OCI-LY1 (cell line): ENCODE data around the gene MIER3.

Experiments used
- H2AFZ ChIP-seq: fragments of 200-600 bp; sonication (generic), shearing (Covaris generic); 2 replicates; pipeline ENCODE4 v1.6.0; 2014; ENCODE audit warnings: antibody characterized with exemption, mild to moderate bottlenecking, low read length
- H3F3A ChIP-seq: fragments of 200-600 bp; sonication (generic), shearing (Covaris generic); 2 replicates; pipeline ENCODE4 v1.6.0; 2014; ENCODE audit warnings: mild to moderate bottlenecking, antibody characterized with exemption, low read length, moderate library complexity; ENCODE audit not compliant: insufficient read depth
- H3K27ac ChIP-seq: fragments of 200-600 bp; sonication (generic); 2 replicates; pipeline ENCODE4 v1.5.1; 2014; ENCODE audit warnings: low read length, mixed run types, mild to moderate bottlenecking, low read depth; ENCODE audit not compliant: poor library complexity, severe bottlenecking
- H3K27me3 ChIP-seq: fragments of 200-600 bp; sonication (generic); 2 replicates; pipeline ENCODE4 v1.6.0; 2014; ENCODE audit warnings: antibody characterized with exemption, mild to moderate bottlenecking, low read length, moderate library complexity; ENCODE audit not compliant: insufficient read depth
- H3K36me3 ChIP-seq: fragments of 200-600 bp; sonication (generic); 2 replicates; pipeline ENCODE4 v1.6.1; 2014; ENCODE audit warnings: mild to moderate bottlenecking, antibody characterized with exemption, low read length, moderate library complexity, mixed read lengths; ENCODE audit not compliant: insufficient read depth
- H3K4me1 ChIP-seq: fragments of 200-600 bp; sonication (generic); 2 replicates; pipeline ENCODE4 v1.5.1; 2014; ENCODE audit warnings: mild to moderate bottlenecking, low read length, moderate library complexity; ENCODE audit not compliant: insufficient read depth, severe bottlenecking
- H3K4me2 ChIP-seq: fragments of 200-600 bp; sonication (generic), shearing (Covaris generic); 2 replicates; pipeline ENCODE4 v1.6.1; 2014; ENCODE audit warnings: low read length
- H3K4me3 ChIP-seq: fragments of 200-600 bp; sonication (generic); 2 replicates; pipeline ENCODE4 v1.5.1; 2014; ENCODE audit warnings: low read length, low read depth, mild to moderate bottlenecking, mixed read lengths; ENCODE audit not compliant: poor library complexity, severe bottlenecking
- H3K79me2 ChIP-seq: fragments of 200-600 bp; shearing (Covaris generic); 2 replicates; pipeline ENCODE4 v1.6.1; 2016; ENCODE audit warnings: mixed run types, low read length, mixed read lengths; ENCODE audit not compliant: insufficient read depth
- H3K9ac ChIP-seq: fragments of 200-600 bp; sonication (generic), shearing (Covaris generic); 2 replicates; pipeline ENCODE4 v1.6.1; 2014; ENCODE audit warnings: mild to moderate bottlenecking, low read length, mixed read lengths
- H3K9me2 ChIP-seq: fragments of 200-600 bp; sonication (generic), shearing (Covaris generic); 2 replicates; pipeline ENCODE4 v1.6.1; 2014; ENCODE audit warnings: low read depth, mild to moderate bottlenecking, low read length, mixed read lengths
- H3K9me3 ChIP-seq: fragments of 200-600 bp; shearing (Covaris generic); 2 replicates; pipeline ENCODE4 v1.6.1; 2014; ENCODE audit warnings: low read length, mixed read lengths
- H4K20me1 ChIP-seq: fragments of 200-600 bp; sonication (generic), shearing (Covaris generic); 2 replicates; pipeline ENCODE4 v1.6.0; 2016; ENCODE audit warnings: mild to moderate bottlenecking, low read length; ENCODE audit not compliant: insufficient read depth
- CTCF ChIP-seq: fragments of 200-600 bp; sonication (generic), shearing (Covaris generic); IDR thresholded peaks from 2 replicates; pipeline ENCODE4 v1.5.1; 2017; ENCODE audit warnings: mild to moderate bottlenecking, antibody characterized with exemption, low read length, moderate library complexity, mixed read lengths
- EZH2 ChIP-seq: fragments of 200-600 bp; sonication (generic), shearing (Covaris generic); IDR thresholded peaks from 2 replicates; pipeline ENCODE4 v1.8.0; 2017; ENCODE audit warnings: borderline replicate concordance, mixed run types, mild to moderate bottlenecking, antibody characterized with exemption, low read length, moderate library complexity, mixed read lengths

MIER3 gene

GRCh38 chr5:56962286-56962685, 10.4 kb upstream of the MIER3 start:
- TF ChIP-seq CTCF (no peak), EZH2 (no peak)
- Histone ChIP-seq H3K36me3 (no peaks in the 10 kb centered on the region), H3K9me3 (no peaks in the 10 kb centered on the region), H3K79me2 (no peaks in the 10 kb centered on the region), H3K27me3 (0 out of 2 replicates have a peak, but pooled peaks cover 8% of the 10 kb centered on the region), H3K9ac (no peak overlapping the region), H2AFZ (no peak overlapping the region), H3K9me2 (no peaks in the 10 kb centered on the region), H3K4me1 (no peaks in the 10 kb centered on the region), H3K4me2 (no peak overlapping the region), H3K4me3 (no peak overlapping the region), H3K27ac (no peak overlapping the region), H3F3A (no peaks in the 10 kb centered on the region), H4K20me1 (no peaks in the 10 kb centered on the region)

DNA sequence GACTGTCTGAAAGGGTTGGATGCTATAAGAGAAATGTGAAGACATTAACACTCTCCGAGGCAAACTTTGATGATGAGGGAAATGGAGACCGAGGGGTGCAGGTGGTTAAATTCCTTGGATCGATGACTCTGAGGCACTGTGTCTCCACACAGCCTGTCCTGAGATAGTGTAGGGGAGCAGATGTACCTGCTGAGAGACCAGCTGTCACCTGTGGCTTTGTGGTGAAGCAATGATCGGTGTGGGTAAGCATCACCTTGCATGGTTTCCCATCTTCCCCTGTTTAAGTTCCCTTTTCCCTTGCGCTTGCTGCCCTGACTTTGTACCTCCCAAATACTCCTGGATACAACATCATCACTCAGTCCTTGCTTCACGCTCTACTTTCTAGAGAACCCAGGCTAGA, 9.8 kb upstream of the MIER3 start:
- no peak overlapping the region for H3K27ac ChIP-seq
- H3K9ac ChIP-seq = no peak overlapping the region
- no peaks in the 10 kb centered on the region for H3F3A ChIP-seq
- H3K79me2 ChIP-seq = no peaks in the 10 kb centered on the region
- H3K4me3 ChIP-seq = no peak overlapping the region
- no peaks in the 10 kb centered on the region for H3K9me2 ChIP-seq
- no peaks in the 10 kb centered on the region for H4K20me1 ChIP-seq
- H3K9me3 ChIP-seq = no peaks in the 10 kb centered on the region
- H3K36me3 ChIP-seq = no peaks in the 10 kb centered on the region
- TF ChIP-seq EZH2 (no peak), CTCF (no peak)
- 0 out of 2 replicates have a peak, but pooled peaks cover 8% of the 10 kb centered on the region for H3K27me3 ChIP-seq
- H2AFZ ChIP-seq = no peak overlapping the region
- H3K4me2 ChIP-seq = no peak overlapping the region
- H3K4me1 ChIP-seq = no peaks in the 10 kb centered on the region

DNA sequence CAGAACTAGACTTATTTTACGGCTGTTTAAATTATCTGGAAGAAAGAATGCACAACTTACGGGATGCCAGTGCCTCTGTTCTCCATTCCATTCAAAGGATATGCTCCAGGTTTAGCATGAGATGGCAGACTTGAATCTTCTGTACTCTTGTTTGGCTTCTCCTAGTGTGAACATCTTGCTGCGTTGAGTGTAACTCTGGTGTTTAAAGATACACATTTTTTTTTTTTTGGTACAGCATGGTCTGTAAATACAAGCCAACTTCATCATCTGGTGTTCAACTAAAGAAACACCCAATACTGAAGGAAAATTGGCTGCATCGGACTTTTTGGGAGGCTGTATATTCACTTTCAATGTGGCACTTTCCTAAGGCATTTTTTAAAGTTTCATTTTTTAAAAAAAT, 7.4 kb upstream of the MIER3 start:
- TF ChIP-seq EZH2 = no peak
- no peak for TF ChIP-seq CTCF

More for the DNA sequence above, 7.4 kb upstream of the MIER3 start:
- Histone ChIP-seq H3K4me2 (no peak overlapping the region), H3K4me3 (no peak overlapping the region), H3K9me3 (no peaks in the 10 kb centered on the region), H3K36me3 (no peaks in the 10 kb centered on the region), H3K4me1 (no peaks in the 10 kb centered on the region), H3K27ac (no peak overlapping the region), H3K9ac (no peak overlapping the region), H2AFZ (no peak overlapping the region), H4K20me1 (no peaks in the 10 kb centered on the region), H3F3A (no peaks in the 10 kb centered on the region), H3K9me2 (no peaks in the 10 kb centered on the region), H3K79me2 (no peaks in the 10 kb centered on the region), H3K27me3 (0 out of 2 replicates have a peak, but pooled peaks cover 8% of the 10 kb centered on the region)
